Peyer's patch (tissue), 4 donors: ENCODE data around the gene DNAH2.

Experiments used
- CTCF ChIP-seq, 6 experiments: fragments of 450-650 bp in 4 of 6; fragments of 200-600 bp in 2 of 6; sonication (generic) in 1 of 6; IDR thresholded peaks; one replicate each; pipeline ENCODE4 v1.5.1; 2017 to 2019; ENCODE audit warnings: antibody characterized with exemption in 6 of 6, mild to moderate bottlenecking in 3 of 6, moderate library complexity in 1 of 6
- POLR2A ChIP-seq, 2 donors: fragments of 450-650 bp; IDR thresholded peaks; one replicate each; pipeline ENCODE4 v1.5.1; 2017; ENCODE audit warnings: antibody characterized with exemption in 2 of 2, mild to moderate bottlenecking in 2 of 2, moderate library complexity in 2 of 2

- TF ChIP-seq CTCF (IDR thresholded peaks at IDR 0.05) (no peak), POLR2A (IDR thresholded peaks at IDR 0.05) (no peak)
Measured at GRCh38 chr17:7668482-7668881, 49.1 kb upstream of the DNAH2 start.
